Fibroblast of the conjunctiva (primary cell): Measurements from ENCODE around the gene PRRX2.
"Not testable (repeated sequence)": the region's sequence is repeated elsewhere in the genome, so short reads cannot be mapped to it uniquely, and the experiment has no call there.

Experiments
- DNase-seq: peaks from one replicate; pipeline ENCODE4 v3.0.0-alpha.2; 2010; ENCODE audit warnings: low read depth

PRRX2 gene

GRCh38 chr9:129654554-129655040 is 10.8 kb upstream of the PRRX2 start:
- DNase-seq = no peak

- no peak for DNase-seq
Observed at GRCh38 chr9:129655154-129655553, 10.3 kb upstream of the PRRX2 start.

GRCh38 chr9:129655696-129656095 is 9.8 kb upstream of the PRRX2 start:
- no peak for DNase-seq

- no peak for DNase-seq
Observed at GRCh38 chr9:129656795-129657390, 8.6 kb upstream of the PRRX2 start.

- no peak for DNase-seq
Observed at GRCh38 chr9:129661029-129661428, 4.4 kb upstream of the PRRX2 start.

GRCh38 chr9:129662239-129662638 is 3.2 kb upstream of the PRRX2 start:
- DNase-seq = not testable (repeated sequence)

- DNase-seq = no peak
Observed at GRCh38 chr9:129664746-129665388, 580 bp upstream of the PRRX2 start.

- no peak for DNase-seq
Observed at GRCh38 chr9:129665814-129666520, 520 bp downstream of the PRRX2 start.

- DNase-seq = no peak
Observed at GRCh38 chr9:129666575-129666974, 1.1 kb downstream of the PRRX2 start.

- DNase-seq = no peak
Observed at GRCh38 chr9:129667378-129667777, 1.9 kb downstream of the PRRX2 start.

- no peak for DNase-seq
Observed at GRCh38 chr9:129667850-129668249, 2.4 kb downstream of the PRRX2 start.

- DNase-seq = no peak
Observed at GRCh38 chr9:129669141-129669718, 3.8 kb downstream of the PRRX2 start.

GRCh38 chr9:129669946-129670345 is 4.5 kb downstream of the PRRX2 start:
- DNase-seq = no peak

GRCh38 chr9:129671065-129671464 is 5.6 kb downstream of the PRRX2 start:
- DNase-seq = no peak

GRCh38 chr9:129671519-129671918 is 6.1 kb downstream of the PRRX2 start:
- DNase-seq = no peak

- no peak for DNase-seq
Observed at GRCh38 chr9:129672702-129673101, 7.3 kb downstream of the PRRX2 start.

GRCh38 chr9:129673602-129674001 is 8.2 kb downstream of the PRRX2 start:
- no peak for DNase-seq

- DNase-seq = no peak
Observed at GRCh38 chr9:129674229-129674628, 8.8 kb downstream of the PRRX2 start.

GRCh38 chr9:129675620-129676019 is 10.2 kb downstream of the PRRX2 start:
- DNase-seq = no peak

- no peak for DNase-seq
Observed at GRCh38 chr9:129676287-129676686, 10.8 kb downstream of the PRRX2 start.

- DNase-seq = peak; percentile 56
Observed at GRCh38 chr9:129676975-129677374, 11.5 kb downstream of the PRRX2 start.

GRCh38 chr9:129677456-129677855 is 12.0 kb downstream of the PRRX2 start:
- DNase-seq = no peak

GRCh38 chr9:129678844-129679243 is 13.4 kb downstream of the PRRX2 start:
- no peak for DNase-seq
